DOHH2 (cell line): ENCODE data around the gene CSGALNACT2.
"Not testable (repeated sequence)": the region's sequence is repeated elsewhere in the genome, so short reads cannot be mapped to it uniquely, and the experiment has no call there.

ENCODE experiments used
- H3F3A ChIP-seq: fragments of 200-600 bp; sonication (generic), shearing (Covaris generic); 2 replicates; pipeline ENCODE4 v1.6.0; 2016; ENCODE audit warnings: antibody characterized with exemption, mild to moderate bottlenecking; ENCODE audit not compliant: control insufficient read depth, insufficient read depth
- H3K27ac ChIP-seq: fragments of 200-600 bp; sonication (generic); 2 replicates; pipeline ENCODE4 v1.5.1; 2014; ENCODE audit warnings: low read depth, mild to moderate bottlenecking, low read length, moderate library complexity
- H3K27me3 ChIP-seq: fragments of 200-600 bp; sonication (generic); 2 replicates; pipeline ENCODE4 v1.6.1; 2014; ENCODE audit warnings: mild to moderate bottlenecking, low read length, mixed read lengths; ENCODE audit not compliant: control insufficient read depth
- H3K36me3 ChIP-seq: fragments of 200-600 bp; sonication (generic); 2 replicates; pipeline ENCODE4 v1.6.1; 2014; ENCODE audit warnings: mild to moderate bottlenecking, low read length, moderate library complexity, mixed read lengths; ENCODE audit not compliant: control insufficient read depth
- H3K4me1 ChIP-seq: fragments of 200-600 bp; sonication (generic); 2 replicates; pipeline ENCODE4 v1.6.1; 2014; ENCODE audit warnings: mild to moderate bottlenecking, low read length, mixed read lengths; ENCODE audit not compliant: control insufficient read depth
- H3K4me2 ChIP-seq: fragments of 200-600 bp; sonication (generic); 2 replicates; pipeline ENCODE4 v1.6.0; 2014; ENCODE audit warnings: mild to moderate bottlenecking, low read length, moderate library complexity
- H3K4me3 ChIP-seq: fragments of 200-600 bp; sonication (generic); 2 replicates; pipeline ENCODE4 v1.5.1; 2014; ENCODE audit warnings: mild to moderate bottlenecking, low read length, mixed read lengths
- H3K79me2 ChIP-seq: fragments of 200-600 bp; sonication (generic); 2 replicates; pipeline ENCODE4 v1.6.1; 2014; ENCODE audit warnings: mild to moderate bottlenecking, low read length, mixed read lengths; ENCODE audit not compliant: control insufficient read depth
- H3K9me2 ChIP-seq: fragments of 200-600 bp; sonication (generic); replicated peaks from 2 replicates; pipeline ENCODE4 v1.6.1; 2014; ENCODE audit warnings: mild to moderate bottlenecking, low read length, mixed read lengths; ENCODE audit not compliant: control insufficient read depth
- H3K9me3 ChIP-seq: fragments of 200-600 bp; sonication (generic); 2 replicates; pipeline ENCODE4 v1.6.1; 2014; ENCODE audit warnings: antibody characterized with exemption, low read length, mixed read lengths; ENCODE audit not compliant: control insufficient read depth, insufficient read depth
- H4K20me1 ChIP-seq: fragments of 200-600 bp; sonication (generic); 2 replicates; pipeline ENCODE4 v1.6.0; 2014; ENCODE audit warnings: low read depth, mild to moderate bottlenecking, antibody characterized with exemption, low read length, moderate library complexity; ENCODE audit not compliant: control insufficient read depth, insufficient read depth
- CTCF ChIP-seq: fragments of 200-600 bp; sonication (generic); IDR thresholded peaks from one replicate; pipeline ENCODE4 v1.5.1; 2014; ENCODE audit warnings: antibody characterized with exemption, mild to moderate bottlenecking, low read depth, low read length; ENCODE audit not compliant: poor library complexity, severe bottlenecking
- EZH2phosphoT487 ChIP-seq: fragments of 200-600 bp; sonication (generic); IDR thresholded peaks from 2 replicates; pipeline ENCODE4 v1.6.1; 2017; ENCODE audit warnings: borderline replicate concordance, mild to moderate bottlenecking, antibody characterized with exemption, low read length, moderate library complexity, mixed read lengths

Gene CSGALNACT2

GRCh38 chr10:43094085-43094484 lies 44.2 kb upstream of the CSGALNACT2 start:
- Histone ChIP-seq H3K4me1 (peaks cover 8% of the 10 kb centered on the region), H3K9me2 (no peaks in the 10 kb centered on the region), H3K27ac (no peak overlapping the region), H3K27me3 (no peaks in the 10 kb centered on the region), H3K9me3 (no peaks in the 10 kb centered on the region), H3K79me2 (no peaks in the 10 kb centered on the region), H3K4me3 (no peak overlapping the region), H3K36me3 (no peaks in the 10 kb centered on the region), H3K4me2 (no peak overlapping the region), H3F3A (no peaks in the 10 kb centered on the region), H4K20me1 (no peaks in the 10 kb centered on the region)
- TF ChIP-seq EZH2phosphoT487 (no peak), CTCF (no peak)

GRCh38 chr10:43099339-43099738 lies 38.9 kb upstream of the CSGALNACT2 start:
- H3K79me2 ChIP-seq, H3K27me3 ChIP-seq, H3K4me2 ChIP-seq, H4K20me1 ChIP-seq, H3K4me3 ChIP-seq, H3K4me1 ChIP-seq, H3K27ac ChIP-seq, H3K9me2 ChIP-seq, H3K9me3 ChIP-seq, H3F3A ChIP-seq, H3K36me3 ChIP-seq: not testable (repeated sequence)

- TF ChIP-seq EZH2phosphoT487 (no peak), CTCF (no peak)
- no peaks in the 10 kb centered on the region for H3K4me1 ChIP-seq
- no peaks in the 10 kb centered on the region for H3F3A ChIP-seq
- no peaks in the 10 kb centered on the region for H3K27me3 ChIP-seq
- H3K9me3 ChIP-seq: no peaks in the 10 kb centered on the region
- no peaks in the 10 kb centered on the region for H3K9me2 ChIP-seq
- H4K20me1 ChIP-seq: no peaks in the 10 kb centered on the region
- H3K79me2 ChIP-seq: no peaks in the 10 kb centered on the region
- H3K4me2 ChIP-seq: no peak overlapping the region
- H3K36me3 ChIP-seq: no peaks in the 10 kb centered on the region
- no peak overlapping the region for H3K27ac ChIP-seq
- H3K4me3 ChIP-seq: no peak overlapping the region
These were observed 38.3 kb upstream of the CSGALNACT2 start for GRCh38 chr10:43099928-43100327.

- Histone ChIP-seq H3K36me3 (no peaks in the 10 kb centered on the region), H3K27me3 (no peaks in the 10 kb centered on the region), H3F3A (no peaks in the 10 kb centered on the region), H3K9me3 (no peaks in the 10 kb centered on the region), H3K79me2 (no peaks in the 10 kb centered on the region), H3K4me2 (no peak overlapping the region), H3K4me1 (no peaks in the 10 kb centered on the region), H3K4me3 (no peak overlapping the region), H3K9me2 (no peaks in the 10 kb centered on the region), H3K27ac (no peak overlapping the region), H4K20me1 (no peaks in the 10 kb centered on the region)
- TF ChIP-seq EZH2phosphoT487 (no peak), CTCF (no peak)
These were observed 37.9 kb upstream of the CSGALNACT2 start for GRCh38 chr10:43100366-43100765.
